ENCODE data around the gene APAF1.
"Not testable (repeated sequence)": the region's sequence is repeated elsewhere in the genome, so short reads cannot be mapped to it uniquely, and the experiment has no call there.

The APAF1 gene

GRCh38 chr12:98750511-98750910 is 105.4 kb downstream of the APAF1 start:
- Histone ChIP-seq H3K36me3 (ENCODE audit: insufficient read depth, low read length) (no peaks in the 10 kb centered on the region), H3K4me2 (ENCODE audit: insufficient read depth, low read length) (no peak overlapping the region), H3K9ac (ENCODE audit: low read depth, low read length) (no peak overlapping the region), H4K20me1 (ENCODE audit: insufficient read depth, low read length) (no peaks in the 10 kb centered on the region), H2AFZ (ENCODE audit: low read depth, low read length) (no peak overlapping the region), H3K9me3 (ENCODE audit: insufficient read depth, low read length, severe bottlenecking) (no peaks in the 10 kb centered on the region), H3K27me3 (ENCODE audit: insufficient read depth, low read length, poor library complexity) (peaks cover 9% of the 10 kb centered on the region), H3K79me2 (ENCODE audit: insufficient read depth, low read length) (no peaks in the 10 kb centered on the region), H3K4me1 (ENCODE audit: insufficient read depth, low read length) (no peaks in the 10 kb centered on the region), H3K4me3 (ENCODE audit: low read depth in 1 of 2, low read length in 2 of 2) (no peak overlapping the region), H3K27ac (ENCODE audit: low read length) (no peak overlapping the region)
- TF ChIP-seq EZH2 (IDR thresholded peaks at IDR 0.05; ENCODE audit: borderline replicate concordance, low read depth, low read length, severe bottlenecking) (no peak), CTCF (IDR thresholded peaks at IDR 0.05; ENCODE audit: borderline replicate concordance, extremely low read depth, low read length, poor library complexity, severe bottlenecking) (no peak)
- ATAC-seq (ENCODE audit: insufficient read depth, low read depth) (no peak), DNase-seq (no peak)

GRCh38 chr12:98751580-98752115 is 106.6 kb downstream of the APAF1 start:
- DNase-seq, result no peak
- no peak overlapping the region for H3K4me2 ChIP-seq (ENCODE audit: insufficient read depth, low read length)
- ATAC-seq (ENCODE audit: insufficient read depth, low read depth), result no peak
- no peaks in the 10 kb centered on the region for H3K79me2 ChIP-seq (ENCODE audit: insufficient read depth, low read length)
- H4K20me1 ChIP-seq (ENCODE audit: insufficient read depth, low read length), result no peaks in the 10 kb centered on the region
- no peak overlapping the region for H2AFZ ChIP-seq (ENCODE audit: low read depth, low read length)
- no peaks in the 10 kb centered on the region for H3K36me3 ChIP-seq (ENCODE audit: insufficient read depth, low read length)
- H3K9ac ChIP-seq (ENCODE audit: low read depth, low read length), result no peak overlapping the region
- TF ChIP-seq EZH2 (IDR thresholded peaks at IDR 0.05; ENCODE audit: borderline replicate concordance, low read depth, low read length, severe bottlenecking) (no peak), CTCF (IDR thresholded peaks at IDR 0.05; ENCODE audit: borderline replicate concordance, extremely low read depth, low read length, poor library complexity, severe bottlenecking) (no peak)
- no peak overlapping the region for H3K27ac ChIP-seq (ENCODE audit: low read length)
- H3K4me1 ChIP-seq (ENCODE audit: insufficient read depth, low read length), result no peaks in the 10 kb centered on the region
- H3K4me3 ChIP-seq (ENCODE audit: low read depth in 1 of 2, low read length in 2 of 2), result no peak overlapping the region
- no peaks in the 10 kb centered on the region for H3K9me3 ChIP-seq (ENCODE audit: insufficient read depth, low read length, severe bottlenecking)
- H3K27me3 ChIP-seq (ENCODE audit: insufficient read depth, low read length, poor library complexity), result peaks cover 9% of the 10 kb centered on the region

- DNase-seq, result no peak
- Histone ChIP-seq H3K4me1 (ENCODE audit: insufficient read depth, low read length) (no peaks in the 10 kb centered on the region), H3K4me3 (ENCODE audit: low read depth in 1 of 2, low read length in 2 of 2) (no peak overlapping the region), H3K9ac (ENCODE audit: low read depth, low read length) (no peak overlapping the region), H3K9me3 (ENCODE audit: insufficient read depth, low read length, severe bottlenecking) (no peaks in the 10 kb centered on the region), H3K27ac (ENCODE audit: low read length) (no peak overlapping the region), H3K4me2 (ENCODE audit: insufficient read depth, low read length) (no peak overlapping the region), H3K27me3 (ENCODE audit: insufficient read depth, low read length, poor library complexity) (peaks cover 9% of the 10 kb centered on the region), H3K79me2 (ENCODE audit: insufficient read depth, low read length) (no peaks in the 10 kb centered on the region), H3K36me3 (ENCODE audit: insufficient read depth, low read length) (no peaks in the 10 kb centered on the region), H4K20me1 (ENCODE audit: insufficient read depth, low read length) (no peaks in the 10 kb centered on the region), H2AFZ (ENCODE audit: low read depth, low read length) (no peak overlapping the region)
- no peak for ATAC-seq (ENCODE audit: insufficient read depth, low read depth)
- no peak for TF ChIP-seq CTCF (IDR thresholded peaks at IDR 0.05; ENCODE audit: borderline replicate concordance, extremely low read depth, low read length, poor library complexity, severe bottlenecking)
- TF ChIP-seq EZH2 (IDR thresholded peaks at IDR 0.05; ENCODE audit: borderline replicate concordance, low read depth, low read length, severe bottlenecking), result no peak
Measured at GRCh38 chr12:98752726-98753125, 107.6 kb downstream of the APAF1 start.

GRCh38 chr12:98754095-98754494 is 109.0 kb downstream of the APAF1 start:
- no peak for ATAC-seq (ENCODE audit: insufficient read depth, low read depth)
- no peak for DNase-seq
- Histone ChIP-seq H3K4me1 (ENCODE audit: insufficient read depth, low read length) (no peaks in the 10 kb centered on the region), H3K27ac (ENCODE audit: low read length) (no peak overlapping the region), H3K9ac (ENCODE audit: low read depth, low read length) (no peak overlapping the region), H2AFZ (ENCODE audit: low read depth, low read length) (no peak overlapping the region), H3K36me3 (ENCODE audit: insufficient read depth, low read length) (no peaks in the 10 kb centered on the region), H3K27me3 (ENCODE audit: insufficient read depth, low read length, poor library complexity) (peaks cover 7% of the 10 kb centered on the region), H3K4me2 (ENCODE audit: insufficient read depth, low read length) (no peak overlapping the region), H3K9me3 (ENCODE audit: insufficient read depth, low read length, severe bottlenecking) (no peaks in the 10 kb centered on the region), H4K20me1 (ENCODE audit: insufficient read depth, low read length) (no peaks in the 10 kb centered on the region), H3K79me2 (ENCODE audit: insufficient read depth, low read length) (no peaks in the 10 kb centered on the region), H3K4me3 (ENCODE audit: low read depth in 1 of 2, low read length in 2 of 2) (no peak overlapping the region)
- TF ChIP-seq CTCF (IDR thresholded peaks at IDR 0.05; ENCODE audit: borderline replicate concordance, extremely low read depth, low read length, poor library complexity, severe bottlenecking) (no peak), EZH2 (IDR thresholded peaks at IDR 0.05; ENCODE audit: borderline replicate concordance, low read depth, low read length, severe bottlenecking) (no peak)

GRCh38 chr12:98755855-98756254 is 110.8 kb downstream of the APAF1 start:
- H3K4me1 ChIP-seq (ENCODE audit: insufficient read depth, low read length); DNase-seq; H3K36me3 ChIP-seq (ENCODE audit: insufficient read depth, low read length); H3K79me2 ChIP-seq (ENCODE audit: insufficient read depth, low read length); H3K4me3 ChIP-seq (ENCODE audit: low read depth in 1 of 2, low read length in 2 of 2); H3K9me3 ChIP-seq (ENCODE audit: insufficient read depth, low read length, severe bottlenecking); H3K27ac ChIP-seq (ENCODE audit: low read length); H4K20me1 ChIP-seq (ENCODE audit: insufficient read depth, low read length); H2AFZ ChIP-seq (ENCODE audit: low read depth, low read length); ATAC-seq (ENCODE audit: insufficient read depth, low read depth); H3K4me2 ChIP-seq (ENCODE audit: insufficient read depth, low read length); H3K27me3 ChIP-seq (ENCODE audit: insufficient read depth, low read length, poor library complexity); H3K9ac ChIP-seq (ENCODE audit: low read depth, low read length): not testable (repeated sequence)
